GM19372 (cell line): Measurements from ENCODE around the gene LRRC14B.
"Not testable (repeated sequence)": the region's sequence is repeated elsewhere in the genome, so short reads cannot be mapped to it uniquely, and the experiment has no call there.

Experiments used
- ATAC-seq: cut with Tn5 transposase; IDR thresholded peaks from one replicate; pipeline ENCODE4 v1.9.1; 2021; ENCODE audit warnings: mild to moderate bottlenecking, low read depth, moderate library complexity; ENCODE audit not compliant: unreplicated experiment

LRRC14B gene

GRCh38 chr5:189486-189885, 1.8 kb upstream of the LRRC14B start:
- ATAC-seq = no peak

DNA sequence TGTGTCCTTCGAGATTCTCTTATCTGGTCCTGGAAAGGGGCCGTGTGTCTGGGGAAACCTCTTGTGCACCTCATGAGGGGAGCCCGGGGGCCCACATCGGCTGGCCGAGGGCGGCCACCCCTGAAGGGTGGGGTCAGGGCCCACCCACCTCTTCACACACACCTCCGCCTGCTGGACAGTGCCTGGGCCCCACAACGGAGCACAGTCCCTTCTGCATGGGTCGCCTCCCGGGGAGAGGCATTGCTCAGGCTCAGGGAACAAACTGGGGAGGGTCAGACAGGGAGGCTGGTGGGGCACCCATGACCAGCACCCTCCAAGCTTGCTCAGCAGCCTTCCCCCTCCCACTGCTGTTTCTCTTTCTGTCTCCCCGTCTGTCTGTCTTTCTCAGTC, 1.3 kb upstream of the LRRC14B start:
- ATAC-seq = no peak

- no peak for ATAC-seq
Measured at GRCh38 chr5:190366-191035, 794 bp upstream of the LRRC14B start.

GRCh38 chr5:191949-192690, 825 bp downstream of the LRRC14B start:
- no peak for ATAC-seq

- ATAC-seq = no peak
Measured at GRCh38 chr5:192691-192969, 1.3 kb downstream of the LRRC14B start.

- ATAC-seq = no peak
Measured at GRCh38 chr5:192970-193831, 1.9 kb downstream of the LRRC14B start.

DNA sequence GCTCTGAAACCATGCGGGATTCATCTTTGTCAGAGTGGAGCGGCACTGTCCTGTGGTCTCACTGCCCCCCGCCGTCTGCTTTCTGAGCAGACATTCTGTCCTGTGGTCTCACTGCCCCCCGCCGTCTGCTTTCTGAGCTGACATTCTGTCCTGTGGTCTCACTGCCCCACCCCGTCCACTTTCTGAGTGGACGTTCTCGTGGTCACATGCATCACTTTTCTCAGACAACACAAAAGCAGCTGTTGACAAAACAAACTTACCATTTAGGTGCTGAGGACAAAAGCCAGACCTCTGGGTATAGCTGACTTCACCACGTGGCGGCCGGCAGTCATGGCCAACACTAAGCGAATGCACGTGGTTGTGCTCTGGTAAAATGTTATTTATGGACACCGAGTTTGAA, 2.8 kb downstream of the LRRC14B start:
- no peak for ATAC-seq

DNA sequence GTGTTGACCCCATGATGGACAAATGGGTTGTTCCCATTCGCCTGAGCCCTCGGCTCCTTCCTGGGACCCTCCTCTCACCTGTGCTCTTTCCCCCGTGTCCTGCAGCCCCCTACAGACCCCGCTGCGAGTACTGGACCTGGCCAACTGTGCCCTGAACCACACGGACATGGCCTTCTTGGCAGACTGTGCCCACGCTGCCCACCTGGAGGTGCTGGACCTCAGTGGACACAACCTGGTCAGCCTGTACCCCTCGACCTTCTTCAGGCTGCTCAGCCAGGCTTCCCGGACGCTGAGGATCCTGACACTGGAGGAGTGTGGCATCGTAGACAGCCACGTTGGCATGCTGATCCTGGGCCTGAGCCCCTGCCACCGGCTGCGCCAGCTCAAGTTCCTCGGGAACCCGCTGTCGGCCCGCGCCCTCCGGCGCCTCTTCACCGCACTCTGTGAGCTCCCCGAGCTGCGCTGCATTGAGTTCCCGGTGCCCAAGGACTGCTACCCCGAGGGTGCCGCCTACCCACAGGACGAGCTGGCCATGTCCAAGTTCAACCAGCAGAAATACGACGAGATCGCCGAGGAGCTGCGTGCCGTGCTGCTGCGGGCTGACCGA, 3.4 kb downstream of the LRRC14B start:
- no peak for ATAC-seq

DNA sequence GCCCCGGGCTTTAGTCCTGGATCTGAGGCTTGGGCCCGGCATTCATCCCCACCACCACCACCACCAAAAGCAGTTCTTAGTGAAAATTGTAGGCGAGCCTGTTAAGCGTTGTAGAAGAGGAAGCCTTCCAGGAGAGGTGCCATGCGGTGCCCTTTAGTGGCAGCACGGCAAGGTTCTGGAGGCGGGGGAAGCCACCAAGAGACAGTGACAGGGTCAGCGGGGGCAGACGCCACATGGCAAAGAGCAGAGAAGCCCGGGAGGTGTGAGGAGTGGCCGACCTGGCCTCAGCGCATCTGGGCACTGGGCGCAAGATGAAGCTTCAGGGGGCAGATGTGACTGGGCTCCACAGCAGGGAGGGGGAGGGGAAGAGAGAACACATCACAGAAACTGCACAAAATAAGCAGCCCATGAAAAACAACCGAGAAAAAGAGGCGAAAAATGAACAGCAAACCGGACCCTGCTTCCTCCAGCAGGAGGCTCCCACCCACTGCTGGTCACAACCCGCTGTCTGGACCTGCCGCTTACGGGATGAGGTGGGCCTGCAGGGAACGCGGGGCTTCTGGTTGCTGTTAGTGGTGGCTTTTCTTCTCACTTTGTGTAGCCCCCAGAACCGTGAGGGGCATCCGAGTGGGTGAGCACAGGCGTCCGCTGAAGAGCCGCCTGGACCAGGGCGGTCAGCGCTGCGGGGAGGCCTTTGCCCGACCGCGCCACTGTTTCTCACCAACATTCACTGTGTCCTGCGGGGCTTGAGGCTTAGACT, 4.3 kb downstream of the LRRC14B start:
- ATAC-seq = no peak

DNA sequence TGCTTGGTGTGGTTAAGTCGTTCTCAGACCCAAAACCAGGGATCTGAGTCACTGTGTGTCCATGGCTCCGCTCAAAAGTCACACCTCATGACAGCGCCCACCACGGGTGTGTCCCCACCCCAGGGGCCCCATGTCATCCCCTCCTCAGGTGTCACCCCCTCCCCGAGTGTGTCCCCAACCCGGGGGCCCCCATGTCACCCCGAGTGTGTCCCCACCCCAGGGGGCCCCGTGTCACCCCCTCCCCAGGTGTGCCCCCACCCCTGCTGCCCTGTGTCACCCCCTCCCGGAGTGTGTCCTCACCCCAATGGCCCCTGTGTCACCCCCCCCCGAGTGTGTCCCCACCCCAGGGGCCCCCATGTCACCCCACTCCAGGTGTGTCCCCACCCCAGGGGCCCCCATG, 5.1 kb downstream of the LRRC14B start:
- ATAC-seq = no peak

DNA sequence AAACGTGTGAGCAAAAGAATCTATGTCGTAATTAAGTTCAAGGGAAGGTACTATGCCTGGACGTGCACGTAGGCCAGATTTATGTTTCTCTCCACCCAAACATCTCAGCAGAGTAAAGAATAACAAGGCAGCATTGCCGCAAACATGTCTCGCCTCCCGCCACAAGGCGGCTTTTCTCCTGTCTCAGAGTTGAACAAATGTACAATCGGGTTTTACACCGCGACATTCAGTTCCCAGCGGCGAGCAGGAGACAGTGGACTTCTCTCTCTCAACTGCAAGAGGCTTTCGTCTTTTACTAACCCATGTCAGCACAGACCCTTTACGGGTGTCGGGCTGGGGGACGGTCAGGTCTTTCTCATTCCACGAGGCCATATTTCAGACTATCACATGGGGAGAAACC, 5.7 kb downstream of the LRRC14B start:
- not testable (repeated sequence) for ATAC-seq

DNA sequence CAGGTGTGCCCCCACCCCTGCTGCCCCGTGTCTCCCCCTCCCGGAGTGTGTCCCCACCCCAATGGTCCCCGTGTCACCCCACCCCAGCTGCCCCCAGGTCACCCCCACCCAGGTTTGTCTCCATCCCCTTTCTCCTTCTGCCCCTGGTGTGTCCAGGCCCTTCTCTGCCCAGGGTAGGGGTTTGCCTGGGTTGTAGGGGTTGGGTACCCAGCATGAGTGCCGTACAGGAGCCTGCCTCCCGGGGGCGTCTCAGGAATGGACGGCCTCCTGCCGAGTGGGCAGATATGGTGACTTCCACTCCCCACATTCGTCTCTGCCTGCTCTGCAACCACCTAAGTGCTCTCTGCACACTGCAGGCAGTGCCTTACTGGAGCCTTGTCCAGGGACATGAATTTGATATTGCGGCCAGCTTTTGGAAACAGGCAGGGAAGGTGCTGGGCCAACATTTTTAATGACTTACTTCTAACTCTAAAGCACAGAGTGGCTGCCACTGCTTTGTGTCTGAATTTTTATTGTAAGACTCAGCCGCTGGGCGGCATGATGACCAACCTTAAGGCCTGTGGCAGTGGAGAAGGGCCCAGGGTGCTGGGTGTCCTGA, 6.7 kb downstream of the LRRC14B start:
- ATAC-seq = no peak

GRCh38 chr5:198516-199196, 7.4 kb downstream of the LRRC14B start:
- no peak for ATAC-seq

DNA sequence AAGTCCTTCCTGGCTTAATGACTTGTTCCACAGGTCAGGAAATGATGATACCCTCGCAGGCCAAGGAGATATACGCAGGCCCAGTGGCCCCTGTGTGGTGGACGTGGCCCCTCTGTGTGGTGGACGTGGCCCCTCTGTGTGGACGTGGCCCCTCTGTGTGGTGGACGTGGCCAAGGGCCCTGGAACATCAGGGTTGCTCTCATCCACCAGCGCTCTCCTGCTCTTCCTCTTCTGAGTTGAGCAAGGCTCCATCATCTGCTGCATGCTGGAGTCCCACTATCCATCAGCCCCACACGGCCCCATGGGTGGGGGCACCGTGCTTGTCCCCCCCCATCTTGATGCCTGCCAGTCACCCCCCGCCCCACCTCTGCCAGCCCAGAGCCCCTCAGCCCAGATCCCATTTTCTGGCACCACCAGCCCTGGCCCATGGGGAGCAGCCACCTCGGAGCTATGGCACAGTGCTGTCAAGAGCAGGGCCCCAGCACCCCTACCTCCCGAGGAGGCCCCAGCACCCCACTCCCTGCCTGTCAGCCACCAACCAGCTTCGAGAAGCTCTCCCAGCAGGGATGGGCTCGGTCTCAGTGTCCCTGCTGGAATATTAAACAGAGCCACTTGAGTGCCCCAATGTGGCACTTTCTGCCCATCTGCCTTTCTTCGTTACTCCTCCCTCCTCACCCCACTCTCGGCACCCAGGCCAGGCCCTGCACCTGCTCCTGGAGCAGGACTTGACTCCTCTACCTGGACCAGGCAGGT, 8.1 kb downstream of the LRRC14B start:
- no peak for ATAC-seq

DNA sequence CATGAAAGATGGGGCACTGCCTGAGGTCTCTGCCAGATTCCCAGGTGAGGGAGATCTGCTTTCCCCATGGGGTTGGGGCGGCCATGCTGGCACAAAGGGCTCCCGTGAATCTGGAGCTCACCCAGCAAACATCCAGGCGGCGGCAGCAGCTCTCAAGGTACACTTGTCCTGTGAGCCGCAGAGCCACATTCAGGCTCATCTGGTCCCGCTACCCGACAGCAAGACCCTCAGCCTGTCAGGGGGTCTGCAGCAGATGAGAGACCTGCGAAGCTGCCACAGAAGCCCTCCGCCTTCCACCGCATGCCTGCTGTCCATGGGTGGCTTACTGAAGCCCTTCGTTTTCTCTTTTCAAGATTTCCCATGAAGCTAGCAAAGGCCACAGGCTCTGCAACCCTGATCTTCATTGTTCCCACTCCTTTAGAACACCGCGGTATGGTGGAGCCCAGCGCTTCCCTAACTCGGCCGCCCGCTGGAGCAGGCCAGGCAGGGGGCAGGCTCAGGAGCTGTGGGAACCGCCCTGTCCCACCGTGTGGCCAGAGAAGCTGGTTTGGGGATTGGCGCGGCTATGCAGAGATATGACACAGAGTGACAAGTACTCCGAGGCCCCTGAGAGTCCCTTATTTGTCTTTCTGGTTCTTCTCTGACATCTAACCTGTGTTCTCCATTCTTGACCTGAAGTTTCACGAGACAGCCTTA, 8.8 kb downstream of the LRRC14B start:
- ATAC-seq = no peak

- no peak for ATAC-seq
Measured at GRCh38 chr5:200985-201384, 9.7 kb downstream of the LRRC14B start.

DNA sequence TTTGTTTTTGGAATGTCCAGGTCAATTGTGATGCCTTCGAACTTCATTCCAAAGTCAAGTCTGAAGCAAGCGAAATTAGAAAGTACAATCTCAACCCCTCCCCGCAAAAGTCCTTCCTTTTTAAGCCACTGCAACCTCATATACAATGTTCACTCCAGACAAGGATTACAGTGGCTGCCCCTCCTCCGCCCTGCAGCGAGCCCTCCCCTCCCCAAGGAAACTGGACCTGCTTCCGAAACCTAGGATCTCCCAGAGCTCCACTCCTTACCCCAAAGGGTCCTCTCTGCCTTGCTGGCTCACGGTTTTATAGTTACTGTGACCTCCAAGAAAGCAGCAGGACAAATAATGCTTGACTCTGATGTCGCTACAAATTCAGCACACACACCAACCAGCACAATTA, 10.4 kb downstream of the LRRC14B start:
- ATAC-seq = no peak

DNA sequence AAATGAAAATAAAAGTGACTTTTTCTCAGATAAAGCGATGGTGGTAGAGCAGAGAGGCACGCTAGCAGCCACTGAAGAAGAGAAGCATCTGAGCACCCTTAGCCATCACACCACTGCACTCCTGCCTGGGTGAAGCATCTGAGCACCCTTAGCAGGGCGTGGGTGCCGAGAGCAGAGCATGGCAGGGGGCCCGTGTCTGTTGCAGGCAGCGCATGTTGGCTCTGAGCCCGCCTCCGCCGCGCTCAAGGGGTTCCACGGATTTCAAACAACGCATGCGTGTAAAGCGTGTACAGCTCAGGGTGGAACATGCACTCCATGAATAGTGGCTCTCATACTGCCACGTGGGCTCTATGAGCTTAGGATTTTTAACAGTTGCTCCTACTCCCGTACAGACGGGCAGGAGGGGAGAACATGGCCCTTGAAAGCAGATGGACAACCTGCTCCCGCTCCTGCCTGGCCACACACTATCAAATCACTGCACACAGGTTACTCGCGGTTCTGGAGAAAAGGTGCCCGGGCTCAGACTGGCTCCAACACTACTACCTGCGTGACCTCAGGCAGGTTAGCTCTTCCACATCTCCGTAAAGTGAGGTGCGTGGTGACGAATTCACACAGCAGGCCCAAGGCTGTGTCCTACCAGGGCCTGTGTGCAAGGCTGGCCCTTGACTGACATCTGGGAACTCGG, 12.1 kb downstream of the LRRC14B start:
- no peak for ATAC-seq
